Cortex of kidney (tissue), 1 donor: ENCODE results near the gene VAV2.

Experiments
- DNase-seq: peaks from one replicate; lab custom pipeline; 2025; lab: John Stamatoyannopoulos, UW

VAV2 gene

DNA sequence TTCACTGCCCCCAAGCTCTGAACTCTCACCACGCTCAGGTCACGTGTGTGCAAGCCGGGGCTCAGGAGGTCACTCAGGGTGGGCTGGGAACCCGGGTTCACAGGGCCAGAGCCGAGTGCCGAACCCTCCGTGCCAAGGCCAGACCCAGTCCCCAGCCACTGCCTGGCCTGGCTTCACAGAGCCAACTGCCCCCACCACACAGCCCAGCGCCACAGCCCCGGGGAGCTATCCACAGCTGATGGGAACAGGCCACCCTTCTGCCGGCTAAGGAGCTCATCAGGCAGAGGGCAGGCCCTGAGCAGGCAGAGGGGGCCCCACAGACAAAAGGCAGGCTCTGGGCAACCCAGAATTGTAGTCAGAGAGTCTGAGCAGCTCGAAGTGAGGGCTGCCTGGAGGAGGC lies 117.0 kb downstream of the VAV2 start:
- no peak for DNase-seq

DNA sequence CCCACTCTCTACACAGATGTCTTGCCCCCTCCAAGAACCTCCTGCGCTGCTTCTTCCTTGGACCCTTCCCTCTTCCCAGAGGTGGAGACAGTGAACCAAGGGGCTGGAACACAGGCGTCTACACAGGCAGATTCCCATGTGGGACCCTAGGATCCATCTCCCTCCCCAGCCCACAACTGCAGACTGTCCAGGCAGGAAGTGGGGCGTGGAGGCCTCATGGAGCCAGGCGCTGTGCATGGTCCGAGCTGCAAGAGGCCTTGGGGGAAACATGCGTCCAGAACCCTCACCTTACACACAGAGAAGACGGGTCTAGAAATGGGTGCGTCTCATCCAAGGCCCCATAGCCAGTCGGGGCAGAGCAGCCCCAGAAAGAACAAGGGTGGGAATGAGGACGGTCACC lies 117.5 kb downstream of the VAV2 start:
- no peak for DNase-seq

GRCh38 chr9:133874060-133874657 lies 118.0 kb downstream of the VAV2 start:
- no peak for DNase-seq

GRCh38 chr9:133873461-133873891 lies 118.6 kb downstream of the VAV2 start:
- no peak for DNase-seq

GRCh38 chr9:133873009-133873408 lies 119.1 kb downstream of the VAV2 start:
- no peak for DNase-seq

GRCh38 chr9:133870598-133871595 lies 121.2 kb downstream of the VAV2 start:
- DNase-seq: no peak

DNA sequence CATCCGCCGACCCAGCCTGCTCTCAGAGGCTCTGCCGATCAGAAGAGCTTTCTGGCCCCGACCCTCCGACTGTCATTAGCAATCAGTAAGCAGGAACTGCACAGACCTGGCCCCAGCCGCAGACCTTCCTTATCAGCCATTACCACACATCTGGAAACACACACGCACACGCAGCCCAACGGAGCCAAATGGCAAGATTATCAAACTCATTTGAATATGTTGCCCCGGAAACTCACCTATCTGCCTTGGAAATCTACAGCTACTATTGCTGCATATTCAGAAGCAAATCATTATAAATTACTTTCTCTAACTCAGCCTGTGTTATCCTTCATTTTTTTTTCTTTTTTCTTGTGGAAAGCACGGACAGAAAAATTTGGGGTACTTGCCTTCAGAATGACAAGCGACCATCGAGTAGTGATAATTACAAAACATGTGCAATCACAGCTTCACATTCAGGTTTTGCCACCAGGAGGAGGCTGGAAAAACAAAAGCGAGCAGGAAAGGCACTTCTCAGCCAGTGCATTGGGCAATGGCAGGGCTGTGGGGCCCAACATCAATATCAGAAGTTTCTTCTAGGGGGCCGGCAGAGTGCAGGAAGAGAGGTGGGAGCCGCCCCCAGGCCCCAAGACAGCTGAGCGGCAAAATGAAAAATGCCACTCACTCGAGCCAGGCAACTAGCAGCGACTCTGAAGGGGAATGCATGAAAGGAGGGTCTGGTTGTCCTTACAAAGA lies 122.3 kb downstream of the VAV2 start:
- DNase-seq: no peak

- DNase-seq: no peak
Measured at GRCh38 chr9:133868203-133868602, 123.9 kb downstream of the VAV2 start.

DNA sequence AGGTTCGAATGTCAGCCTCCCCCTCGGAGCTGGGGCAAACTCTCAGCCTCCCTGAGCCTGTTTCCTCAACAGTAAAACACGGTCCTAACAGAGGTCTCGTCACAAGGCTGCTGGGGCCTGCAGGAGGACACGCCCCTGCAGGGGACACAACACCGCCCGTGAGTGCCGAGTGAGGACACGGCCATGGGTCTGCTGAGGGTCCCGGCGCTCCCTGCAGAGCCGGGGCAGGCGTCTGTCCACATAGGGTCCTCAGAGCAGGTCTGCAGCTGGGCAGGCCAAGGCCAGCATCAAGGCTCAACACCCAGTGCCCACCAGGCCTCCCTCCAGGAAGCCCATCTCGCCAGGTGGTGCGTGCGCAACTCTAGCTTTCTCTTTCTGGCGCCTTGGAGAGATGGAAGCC lies 125.2 kb downstream of the VAV2 start:
- DNase-seq: no peak

- no peak for DNase-seq
Measured at GRCh38 chr9:133864011-133864410, 128.1 kb downstream of the VAV2 start.

GRCh38 chr9:133863257-133863592 lies 128.9 kb downstream of the VAV2 start:
- DNase-seq: no peak

DNA sequence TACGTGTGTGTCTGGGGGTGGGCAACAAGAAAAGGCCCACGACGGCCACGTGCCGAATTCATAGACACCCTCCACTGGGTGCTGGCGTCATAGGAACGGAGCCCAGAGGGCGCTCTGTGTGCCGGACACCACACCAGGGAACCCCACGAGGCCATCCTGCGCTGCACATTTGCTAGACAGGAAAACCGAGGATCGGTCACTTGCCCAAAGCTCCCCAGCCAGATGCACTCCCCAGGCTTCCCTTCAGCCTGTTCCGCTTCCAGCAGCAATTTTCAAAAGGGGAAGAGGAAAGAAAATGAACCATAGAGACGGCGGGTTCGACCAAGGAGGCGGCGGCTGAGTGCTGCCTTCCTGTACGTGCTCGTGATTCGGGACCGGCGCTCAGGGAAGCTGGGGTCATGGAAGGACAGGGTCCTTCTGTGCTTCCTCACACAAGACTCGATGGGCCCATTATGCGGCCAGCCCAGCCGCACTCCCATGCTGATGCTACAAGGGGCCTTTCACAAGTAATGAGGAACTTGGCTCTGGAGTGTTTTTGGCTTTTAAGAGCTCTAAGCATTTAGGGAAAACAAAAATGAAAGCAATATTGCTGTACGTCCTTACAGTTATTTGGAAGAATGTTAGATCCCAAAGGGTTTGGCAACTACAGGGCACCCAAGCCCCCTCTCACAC lies 129.4 kb downstream of the VAV2 start:
- DNase-seq: no peak

DNA sequence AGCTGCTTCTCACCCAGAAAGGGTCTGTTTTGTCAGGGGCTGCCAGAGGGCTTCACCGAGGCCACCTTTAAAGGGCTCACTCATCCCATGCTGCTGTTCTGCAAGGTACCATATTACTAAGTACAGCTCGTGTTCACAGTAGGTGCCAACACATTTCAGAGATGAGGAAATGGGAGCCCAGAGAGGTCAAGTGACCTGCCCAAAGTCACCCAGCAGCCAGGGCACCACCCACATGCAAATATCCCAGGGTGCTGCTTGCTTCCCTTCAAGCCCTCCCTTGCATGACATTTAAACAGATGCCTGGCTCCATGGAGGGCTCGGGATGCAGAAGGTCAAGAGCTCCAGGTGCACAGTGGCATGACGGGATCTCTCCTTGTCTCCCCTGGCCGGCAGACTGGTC lies 130.4 kb downstream of the VAV2 start:
- no peak for DNase-seq

- no peak for DNase-seq
Measured at GRCh38 chr9:133861086-133861485, 131.0 kb downstream of the VAV2 start.

DNA sequence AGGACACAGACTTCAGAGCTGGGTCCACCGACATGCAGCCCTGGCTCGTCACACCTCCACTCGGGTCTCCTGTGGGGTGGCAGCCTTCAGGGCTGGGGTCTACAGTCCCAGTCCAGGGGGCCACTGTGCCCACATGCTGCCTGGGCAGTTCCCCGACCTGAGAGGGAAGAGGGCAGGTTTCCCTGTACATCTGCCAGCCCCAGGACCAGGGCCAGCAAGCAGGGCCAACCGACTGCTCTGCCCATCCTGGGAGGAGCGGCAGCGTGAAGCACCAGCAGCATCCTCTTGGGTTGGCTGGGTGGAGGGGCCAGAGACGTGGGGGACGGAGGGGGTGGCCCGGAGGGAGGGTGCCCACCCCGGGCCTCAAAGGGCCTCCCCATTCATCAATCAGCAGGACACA lies 133.4 kb downstream of the VAV2 start:
- no peak for DNase-seq

DNA sequence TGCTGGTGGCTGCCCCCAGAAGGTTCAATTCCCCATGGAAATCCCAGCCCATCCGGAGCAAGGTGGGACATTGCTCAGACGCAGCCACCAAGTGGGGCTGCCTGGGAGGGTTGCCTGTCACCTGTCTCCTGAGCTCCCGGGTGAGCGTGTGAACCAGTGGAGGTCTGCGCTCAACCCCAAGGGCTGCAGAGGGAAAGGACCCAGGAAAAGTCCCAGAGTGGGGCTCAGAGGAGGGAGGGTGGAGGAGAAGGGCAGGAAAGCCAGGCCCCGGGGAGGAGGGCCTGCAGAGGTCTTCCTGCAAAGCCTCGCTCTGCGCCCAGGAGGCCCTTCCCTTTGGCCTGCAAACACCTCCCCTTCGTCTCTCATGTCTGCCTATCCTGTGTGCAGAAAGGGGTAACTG lies 134.5 kb downstream of the VAV2 start:
- no peak for DNase-seq

DNA sequence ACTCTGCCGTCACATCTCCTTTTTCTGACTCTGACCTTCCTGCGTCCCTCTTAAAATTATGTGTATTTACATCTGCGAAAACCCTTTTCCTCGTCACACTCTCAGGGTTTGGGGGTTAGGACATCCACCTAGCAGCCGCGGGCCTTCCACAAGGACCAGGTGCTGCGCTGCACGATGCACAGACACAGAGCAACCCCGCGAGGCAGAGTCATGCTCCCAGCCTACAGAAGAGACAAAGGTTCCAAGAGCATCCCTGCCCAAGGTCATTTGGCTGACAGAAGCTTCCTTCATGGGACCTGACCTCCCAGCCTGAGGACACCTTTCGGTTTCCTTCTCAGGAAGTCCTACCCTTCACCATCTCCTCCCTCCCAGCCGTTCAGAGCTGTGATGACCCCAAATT lies 135.3 kb downstream of the VAV2 start:
- DNase-seq: no peak

DNA sequence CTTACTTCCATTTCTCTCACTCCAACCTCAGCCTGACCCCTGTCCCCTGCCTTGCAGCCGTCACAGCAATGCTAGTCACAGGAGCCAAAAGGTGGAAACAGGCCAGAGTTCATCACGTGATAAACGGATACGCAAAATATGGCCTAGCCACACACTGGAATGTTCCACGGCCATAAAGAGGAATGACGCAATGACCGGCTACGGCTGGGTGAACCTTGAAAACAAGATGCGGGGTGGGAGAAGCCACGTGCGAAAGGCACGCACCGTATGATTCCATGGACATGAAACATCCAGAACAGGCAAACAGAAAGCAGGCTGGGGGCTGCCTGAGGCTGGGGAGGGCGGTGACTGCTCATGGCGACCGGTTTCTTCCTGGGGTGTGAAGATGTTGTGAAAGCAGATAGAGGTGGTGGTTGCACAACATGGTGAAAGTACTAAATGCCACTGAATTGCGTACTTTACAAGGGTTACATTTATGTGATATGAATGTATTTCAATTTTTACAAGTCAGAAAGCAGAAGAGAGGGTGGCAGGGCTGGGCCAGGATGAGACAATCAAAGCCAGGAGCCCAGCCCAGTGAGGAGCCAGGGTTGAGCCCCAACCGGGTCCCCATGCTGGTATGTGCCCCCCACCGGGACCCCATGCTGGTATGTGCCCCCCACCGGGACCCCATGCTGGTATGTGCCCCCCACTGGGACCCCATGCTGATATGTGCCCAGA lies 136.2 kb downstream of the VAV2 start:
- DNase-seq: no peak

GRCh38 chr9:133855371-133855770 lies 136.8 kb downstream of the VAV2 start:
- no peak for DNase-seq

- no peak for DNase-seq
Measured at GRCh38 chr9:133854765-133855164, 137.4 kb downstream of the VAV2 start.

- no peak for DNase-seq
Measured at GRCh38 chr9:133854048-133854447, 138.1 kb downstream of the VAV2 start.

GRCh38 chr9:133853331-133853730 lies 138.8 kb downstream of the VAV2 start:
- DNase-seq: no peak
